NCI-H345 treated with DMSO at 0.1 percent for 48 hours (cell line): ENCODE measurements around the gene MAP3K21.

ENCODE experiments used
- DNase-seq: peaks from one replicate; lab custom pipeline; 2025; ENCODE audit not compliant: unreplicated experiment; lab: John Stamatoyannopoulos, UW

MAP3K21 gene

GRCh38 chr1:233327651-233328141 lies at the start of gene MAP3K21:
MAP3K21 (plus strand) TSS chr1:233327724; CDS start chr1:233328029, 305 bp downstream.
- DNase-seq: no peak

GRCh38 chr1:233278631-233279030 lies 48.9 kb upstream of the MAP3K21 start:
- no peak for DNase-seq

GRCh38 chr1:233279971-233280370 lies 47.6 kb upstream of the MAP3K21 start:
- DNase-seq: no peak

- no peak for DNase-seq
These were observed 45.6 kb upstream of the MAP3K21 start for GRCh38 chr1:233281711-233282581.

GRCh38 chr1:233282582-233282886 lies 45.0 kb upstream of the MAP3K21 start:
- DNase-seq: no peak

- peak; percentile 84 for DNase-seq
These were observed 37.8 kb upstream of the MAP3K21 start for GRCh38 chr1:233289676-233290075.

GRCh38 chr1:233290396-233291034 lies 37.0 kb upstream of the MAP3K21 start:
- no peak for DNase-seq

GRCh38 chr1:233293556-233294446 lies 33.7 kb upstream of the MAP3K21 start:
- no peak for DNase-seq

GRCh38 chr1:233294913-233295236 lies 32.6 kb upstream of the MAP3K21 start:
- peak; percentile 43 for DNase-seq

GRCh38 chr1:233295237-233295974 lies 32.1 kb upstream of the MAP3K21 start, which contains the start of gene PCNX2:
PCNX2 (minus strand) TSS chr1:233295725; CDS start chr1:233295478, 247 bp downstream.
- peak; percentile 81 for DNase-seq

- DNase-seq: no peak
These were observed 31.6 kb upstream of the MAP3K21 start for GRCh38 chr1:233295975-233296322.

- DNase-seq: no peak
These were observed 28.1 kb upstream of the MAP3K21 start for GRCh38 chr1:233299450-233299849.

GRCh38 chr1:233300326-233300725 lies 27.2 kb upstream of the MAP3K21 start:
- DNase-seq: no peak

GRCh38 chr1:233304489-233305102 lies 22.9 kb upstream of the MAP3K21 start:
- DNase-seq: no peak

GRCh38 chr1:233313434-233314155 lies 13.9 kb upstream of the MAP3K21 start:
- DNase-seq: no peak

- DNase-seq: no peak
These were observed 11.7 kb upstream of the MAP3K21 start for GRCh38 chr1:233315718-233316301.

- no peak for DNase-seq
These were observed 11.1 kb upstream of the MAP3K21 start for GRCh38 chr1:233316473-233316872.

GRCh38 chr1:233319272-233319671 lies 8.3 kb upstream of the MAP3K21 start:
- DNase-seq: no peak

- DNase-seq: no peak
These were observed 7.5 kb upstream of the MAP3K21 start for GRCh38 chr1:233320023-233320422.
